ENCODE measurements around the gene PATJ.

The PATJ gene

DNA sequence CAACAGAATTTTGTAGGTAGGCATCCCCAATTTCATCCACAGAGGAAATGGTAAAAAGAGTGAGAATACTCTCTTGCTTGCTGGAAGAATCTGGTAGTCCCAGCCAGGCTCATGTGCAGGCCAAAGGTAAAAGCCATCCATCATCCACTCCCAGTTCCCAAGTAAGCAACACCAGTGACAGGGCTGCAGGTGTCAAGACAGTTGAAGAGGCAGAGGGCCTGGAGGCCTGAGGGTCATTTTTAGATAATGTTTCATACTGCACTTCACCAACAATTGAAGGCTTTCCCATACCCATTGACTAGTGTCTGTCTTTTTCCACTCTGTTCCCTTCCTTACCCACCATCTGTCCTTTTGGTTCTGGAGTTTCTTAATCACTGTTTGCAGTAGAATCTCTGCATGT is 310.7 kb downstream of the PATJ start:
- no peak for DNase-seq (ENCODE audit: low read depth in 2 of 2)

DNA sequence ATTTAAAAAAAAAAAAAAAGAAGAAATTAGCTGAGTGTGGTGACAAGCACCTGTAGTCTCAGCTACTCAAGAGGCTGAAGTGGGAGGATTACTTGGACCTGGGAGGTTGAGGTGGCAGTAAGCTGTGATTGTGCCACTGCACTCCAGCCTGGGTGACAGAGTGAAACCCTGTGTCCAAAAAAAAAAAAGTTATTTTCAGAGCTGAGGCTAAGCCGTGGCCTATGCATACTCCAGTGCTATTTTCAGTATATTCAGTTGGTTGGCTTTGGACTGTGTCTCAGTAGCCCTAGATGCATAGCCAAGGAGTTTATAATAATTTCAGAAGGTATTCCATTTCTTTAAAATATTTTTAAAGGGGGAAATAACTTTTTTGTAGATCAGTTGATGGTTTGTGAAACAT is 311.9 kb downstream of the PATJ start:
- DNase-seq (ENCODE audit: low read depth in 2 of 2), result no peak

DNA sequence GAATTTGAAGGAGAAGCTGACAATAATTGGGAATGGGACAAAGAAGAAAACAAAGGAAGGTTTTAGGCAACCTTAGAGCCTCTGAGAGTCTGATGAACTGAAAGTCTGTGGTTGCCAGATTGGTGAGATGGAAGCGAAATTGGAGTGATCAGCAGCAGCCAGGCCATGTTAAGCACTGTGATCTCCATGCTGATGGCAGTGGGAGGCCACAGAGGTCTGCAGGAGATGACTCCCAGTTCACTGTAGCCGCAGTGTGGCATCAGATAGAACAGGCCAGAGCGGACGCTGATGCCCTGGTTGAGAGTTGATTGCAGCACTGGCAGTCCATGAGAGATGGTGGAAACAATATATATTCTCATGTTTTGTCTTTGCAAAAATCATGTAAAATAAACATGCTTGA is 314.9 kb downstream of the PATJ start:
- DNase-seq (ENCODE audit: low read depth in 2 of 2), result no peak

DNA sequence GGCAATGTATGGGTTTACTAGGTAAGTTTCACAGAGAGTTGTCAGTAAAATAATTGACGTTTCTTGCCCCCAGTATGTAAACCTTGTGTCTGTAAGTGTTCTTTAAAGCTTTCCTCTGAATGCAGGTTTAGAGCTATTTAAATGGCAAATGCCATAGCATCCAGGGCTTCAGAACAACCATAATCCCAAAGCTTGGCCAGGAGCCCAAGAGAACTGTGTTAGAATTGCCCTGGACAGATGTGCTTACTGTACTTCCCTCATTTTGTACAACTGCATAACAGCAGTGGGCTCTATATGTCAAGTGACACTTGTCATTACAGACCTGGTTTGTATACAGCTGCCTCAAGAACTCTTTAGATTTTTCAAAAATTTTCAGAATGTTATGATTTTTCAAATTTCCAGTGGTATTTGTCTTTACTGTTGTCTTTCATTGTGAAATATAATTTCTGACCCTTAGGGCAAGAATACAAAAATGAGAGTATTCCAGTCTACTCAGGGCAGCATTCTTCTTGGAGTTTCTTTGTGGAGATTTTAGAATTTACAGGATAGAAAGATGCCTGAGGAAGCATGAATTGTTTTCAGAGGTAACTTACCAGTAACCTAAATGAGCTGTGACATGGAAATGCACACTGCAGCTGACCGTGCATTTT is 315.5 kb downstream of the PATJ start:
- no peak for DNase-seq (ENCODE audit: low read depth in 2 of 2)

DNA sequence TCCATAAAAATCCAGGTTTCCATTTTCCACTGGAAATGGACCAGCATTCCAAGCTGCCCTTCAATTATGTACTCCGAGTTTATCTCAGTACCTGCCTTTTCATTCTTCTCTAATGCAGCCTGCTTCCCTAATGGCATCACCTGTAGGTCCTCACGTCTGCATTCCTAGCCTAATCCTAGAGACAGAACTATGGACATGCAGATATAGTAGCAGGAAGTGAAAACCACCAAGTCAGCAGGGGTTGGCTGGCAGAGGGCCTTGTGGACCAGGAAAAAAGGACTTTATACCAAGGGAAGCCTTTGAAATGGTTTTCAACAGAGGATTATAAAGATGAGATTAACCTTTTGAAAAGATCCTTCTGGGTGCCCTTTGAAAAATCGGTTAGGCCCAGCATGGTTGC is 316.7 kb downstream of the PATJ start:
- no peak for DNase-seq (ENCODE audit: low read depth in 2 of 2)

DNA sequence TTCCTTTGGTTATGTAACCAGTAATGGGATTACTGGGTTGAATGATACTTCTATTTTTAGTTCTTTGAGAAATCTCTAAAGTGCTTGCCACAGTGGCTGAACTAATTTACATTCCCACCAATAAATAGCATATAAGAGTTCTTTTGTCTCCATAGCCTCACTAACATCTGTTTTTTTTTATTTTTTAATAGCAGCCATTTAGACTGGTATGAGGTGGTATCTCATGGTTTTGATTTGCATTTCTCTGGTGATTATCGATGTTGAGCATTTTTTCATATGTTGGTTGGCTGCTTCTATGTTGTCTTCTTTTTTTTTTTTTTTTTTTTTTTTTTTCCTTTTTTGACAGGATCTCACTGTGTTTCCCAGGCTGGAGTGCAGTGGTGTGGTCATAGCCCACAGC is 319.8 kb downstream of the PATJ start:
- no peak for DNase-seq (ENCODE audit: low read depth in 2 of 2)

DNA sequence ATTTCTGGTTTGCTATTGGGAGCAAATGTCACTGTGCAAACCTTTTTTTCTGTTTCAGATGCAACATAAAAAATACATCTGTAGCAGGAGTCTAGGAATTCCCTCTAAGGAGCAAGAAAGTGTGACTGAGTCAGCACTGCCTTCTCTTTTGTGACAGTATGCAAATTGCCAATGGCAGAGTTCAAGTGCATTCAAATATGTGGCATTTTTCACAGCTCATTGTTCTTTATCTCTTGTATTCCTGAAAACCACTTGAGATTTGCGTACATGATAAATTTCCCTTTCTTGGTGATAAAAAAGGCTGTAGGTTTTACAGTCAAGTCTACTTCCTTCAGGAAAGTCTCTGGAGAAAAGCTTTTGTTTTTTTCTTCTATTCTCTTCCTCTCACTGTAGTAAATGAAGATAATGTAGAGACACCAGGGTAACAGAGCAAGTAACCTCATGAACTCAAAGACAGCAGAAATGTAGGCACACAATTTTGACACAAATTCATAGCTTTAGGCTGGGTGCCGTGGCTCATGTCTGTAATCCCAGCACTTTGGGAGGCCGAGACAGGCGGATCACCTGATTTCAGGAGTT is 322.6 kb downstream of the PATJ start:
- DNase-seq (ENCODE audit: low read depth in 2 of 2), result no peak

DNA sequence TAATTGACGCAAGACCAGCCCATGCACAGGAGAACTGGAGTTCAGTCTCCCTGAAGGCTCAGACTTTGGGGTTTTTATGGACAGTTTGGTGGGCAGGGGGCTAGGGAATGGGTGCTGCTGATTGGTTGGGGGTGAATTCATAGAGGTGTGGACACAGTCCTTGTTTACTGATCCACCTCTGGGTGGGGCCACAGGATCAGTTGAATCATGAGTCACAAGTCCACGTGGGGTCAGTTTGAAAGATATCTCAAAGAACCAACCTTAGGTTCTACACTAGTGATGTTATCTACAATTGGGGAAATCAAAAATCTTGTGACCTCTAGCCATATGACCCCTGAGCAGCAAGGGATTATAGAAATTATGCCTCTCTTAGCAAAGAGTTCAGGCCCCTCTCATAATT is 324.4 kb downstream of the PATJ start:
- no peak for DNase-seq (ENCODE audit: low read depth in 2 of 2)

DNA sequence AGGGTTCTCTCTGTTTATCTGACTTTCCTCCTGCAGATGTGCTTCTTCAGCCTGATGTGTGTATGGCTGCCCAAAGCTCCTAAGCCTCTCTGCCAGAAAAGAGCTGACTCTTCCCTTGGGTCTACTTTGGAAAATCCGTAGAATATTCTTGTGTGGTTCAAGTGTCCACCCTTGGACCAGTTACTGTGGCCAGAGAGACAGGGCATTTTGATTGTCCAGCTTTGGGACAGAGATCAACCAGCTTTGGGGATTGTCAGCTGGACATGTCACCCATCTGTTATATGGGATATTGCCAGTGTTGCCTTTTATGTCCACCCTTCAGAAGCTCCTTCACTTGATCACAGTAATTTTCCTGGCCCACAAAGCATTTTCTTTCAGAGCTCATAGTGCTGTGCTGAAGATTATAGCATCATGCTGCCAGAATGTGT is 326.1 kb downstream of the PATJ start:
- no peak for DNase-seq (ENCODE audit: low read depth in 2 of 2)

DNA sequence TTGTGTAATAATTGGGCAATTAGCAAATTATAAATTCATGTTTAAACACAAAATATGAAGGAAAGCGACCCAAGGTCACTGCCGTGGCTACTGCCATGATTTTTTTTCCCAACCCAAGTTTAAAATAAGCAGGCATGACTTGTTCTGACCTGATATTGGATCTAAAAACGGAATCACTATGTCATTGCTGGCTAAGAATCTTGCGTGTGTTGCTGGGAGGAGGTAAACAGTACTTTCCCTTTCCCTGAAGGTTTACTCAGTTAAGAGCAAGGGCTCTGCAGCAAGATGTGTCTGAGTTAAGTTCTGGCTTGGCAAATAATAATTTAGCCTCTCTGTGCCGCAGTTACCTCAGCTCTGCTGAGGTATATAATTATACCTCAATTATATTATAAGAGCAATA is 326.7 kb downstream of the PATJ start:
- DNase-seq (ENCODE audit: low read depth in 2 of 2), result no peak

DNA sequence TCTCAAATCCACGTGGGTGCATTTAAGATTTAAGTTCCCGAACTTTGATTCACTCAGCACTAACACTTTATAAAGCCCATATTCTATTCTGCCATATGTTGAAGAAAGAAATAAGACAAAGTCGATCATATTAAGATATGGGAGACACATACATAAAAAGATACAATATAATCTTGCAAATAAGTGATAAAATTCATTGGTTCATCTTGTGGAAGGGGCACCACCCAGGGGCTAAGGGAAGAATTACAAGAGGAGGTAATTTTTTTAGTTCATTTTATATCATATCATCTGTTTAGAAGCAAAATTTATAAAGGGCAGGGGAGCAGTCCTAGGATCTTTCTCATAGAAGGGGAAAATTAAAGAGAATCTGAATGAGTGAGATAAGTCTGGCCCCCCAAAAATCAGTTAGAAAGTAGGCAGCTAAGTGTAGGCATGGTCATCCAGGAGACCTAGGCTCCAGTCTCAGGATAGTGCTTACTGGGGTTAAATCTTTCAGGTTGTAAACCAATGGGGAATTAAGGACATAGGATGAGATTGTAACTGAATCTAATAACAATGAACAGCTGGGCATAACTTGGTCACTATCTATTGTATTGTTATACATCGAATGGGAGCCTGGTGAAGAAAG is 328.2 kb downstream of the PATJ start:
- no peak for DNase-seq (ENCODE audit: low read depth in 2 of 2)

DNA sequence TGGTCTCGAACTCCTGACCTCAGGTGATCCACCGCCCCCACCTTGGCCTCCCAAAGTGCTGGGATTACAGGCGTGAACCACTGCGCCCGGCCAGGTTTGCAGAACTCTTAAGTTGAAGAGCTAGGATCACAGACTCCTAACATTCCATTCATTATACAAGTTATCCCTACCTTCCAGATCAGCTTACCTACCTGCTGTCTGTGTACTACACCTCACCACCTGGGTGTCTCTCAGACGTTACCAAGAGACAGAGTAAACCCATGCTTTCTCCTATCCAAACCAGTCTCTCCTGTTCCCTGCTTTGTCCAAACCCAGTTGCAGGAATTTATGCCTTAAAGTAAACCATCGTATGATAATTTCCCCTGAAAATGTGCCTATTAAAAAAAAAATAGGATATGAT is 329.4 kb downstream of the PATJ start:
- no peak for DNase-seq (ENCODE audit: low read depth in 2 of 2)

DNA sequence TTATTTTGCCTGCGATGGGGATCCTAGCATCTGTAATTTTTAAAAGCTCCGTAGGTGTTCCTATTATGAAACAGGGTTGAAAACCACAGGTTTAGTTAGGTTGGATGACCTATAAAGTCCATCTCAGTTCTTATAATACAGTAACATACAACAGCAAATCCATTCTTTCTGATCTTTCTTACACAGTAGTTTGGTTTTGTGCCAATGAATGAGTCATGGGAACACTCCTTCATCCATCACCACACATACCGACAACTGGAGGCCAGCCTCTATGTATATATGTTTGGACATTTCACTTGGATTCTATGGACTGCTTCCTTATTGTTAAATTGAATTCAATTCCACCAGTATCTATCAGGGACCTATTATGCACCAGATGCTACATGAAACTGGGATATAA is 334.0 kb downstream of the PATJ start:
- no peak for DNase-seq (ENCODE audit: low read depth in 2 of 2)

DNA sequence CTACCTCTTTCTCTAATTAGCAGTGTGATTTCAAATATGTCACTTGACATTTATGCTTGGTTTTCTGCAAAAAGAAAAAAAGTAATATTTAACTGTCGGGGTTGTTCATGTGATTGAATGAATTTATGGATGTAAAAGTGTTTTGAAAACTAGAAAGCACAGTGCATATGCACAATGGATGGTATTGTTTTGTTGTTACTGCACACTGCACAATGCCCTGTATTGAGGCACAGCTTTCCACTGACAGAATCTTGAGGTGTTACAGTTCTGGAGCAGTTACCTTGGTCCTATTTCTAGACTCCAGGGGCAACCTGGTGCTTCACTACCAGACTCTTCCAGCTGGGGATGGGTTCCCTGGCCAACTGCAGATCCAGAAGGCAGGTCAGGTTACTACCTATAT is 335.5 kb downstream of the PATJ start:
- DNase-seq (ENCODE audit: low read depth in 2 of 2), result no peak

DNA sequence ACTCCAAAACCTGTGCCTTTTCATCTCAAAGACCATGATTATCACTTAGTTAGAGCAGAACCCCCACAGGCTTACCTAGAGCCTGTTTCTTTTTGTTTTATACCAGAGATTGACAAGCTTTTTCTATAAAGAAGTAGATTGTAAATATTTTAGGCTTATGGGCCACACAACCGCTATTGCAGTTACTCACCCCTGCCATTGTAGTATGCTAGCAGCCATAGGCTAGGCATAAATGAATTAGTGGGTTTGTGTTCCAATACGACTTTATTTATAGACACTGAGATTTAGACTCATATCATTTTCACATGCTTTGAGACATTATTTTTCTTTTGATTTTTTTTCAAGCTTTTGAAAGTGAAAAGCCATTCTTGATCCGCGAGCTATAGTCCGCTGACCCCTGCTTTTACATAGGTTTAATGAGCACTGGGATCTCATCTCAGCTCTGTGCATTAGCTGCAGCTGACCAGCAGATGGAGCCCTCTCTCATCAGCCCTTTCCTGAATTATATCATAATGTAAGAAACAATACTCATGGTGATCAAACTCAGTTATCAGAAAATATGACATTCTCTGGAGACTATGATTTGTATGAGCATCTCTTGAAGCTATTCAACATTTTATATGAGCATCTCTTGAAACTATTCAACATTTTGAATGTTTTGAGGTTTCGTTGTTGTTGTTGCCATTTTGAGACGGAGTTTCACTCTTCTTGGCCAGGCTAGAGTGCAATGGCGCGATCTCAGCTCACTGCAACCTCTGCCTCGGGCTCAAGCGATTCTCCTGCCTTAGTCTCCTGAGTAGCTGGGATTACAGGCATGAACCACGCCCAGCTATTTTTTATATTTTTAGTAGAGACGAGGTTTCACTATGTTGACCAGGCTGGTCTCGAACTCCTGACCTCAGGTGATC is 340.4 kb downstream of the PATJ start:
- peak in 1 of 2 donors; percentile 1 for DNase-seq (ENCODE audit: low read depth in 2 of 2)

DNA sequence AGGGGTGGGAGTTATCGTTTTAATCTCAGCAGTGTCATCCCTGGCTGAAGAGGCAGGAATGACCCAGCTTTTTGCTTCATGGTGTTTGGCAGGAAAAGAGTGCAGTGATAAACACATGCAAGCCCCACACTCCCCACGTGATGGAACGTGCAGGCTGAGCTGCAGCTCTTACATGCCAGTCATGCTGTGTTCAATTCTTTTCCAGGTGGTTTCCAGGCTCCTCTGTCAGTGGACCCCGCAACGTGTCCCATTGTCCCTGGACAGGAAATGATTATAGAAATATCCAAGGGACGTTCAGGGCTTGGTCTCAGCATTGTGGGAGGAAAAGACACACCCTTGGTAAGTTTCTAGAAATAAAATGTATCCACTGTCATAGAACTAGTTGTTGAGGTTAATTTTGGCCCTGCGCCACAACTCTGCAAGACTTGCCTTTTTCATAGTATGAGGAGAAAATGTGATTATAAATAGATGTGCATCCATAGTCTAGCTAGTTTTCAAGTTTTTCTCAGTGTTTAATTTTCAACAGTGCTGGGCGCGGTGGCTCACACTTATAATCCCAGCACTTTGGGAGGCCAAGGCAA is 342.1 kb downstream of the PATJ start:
- no peak for DNase-seq (ENCODE audit: low read depth in 2 of 2)

DNA sequence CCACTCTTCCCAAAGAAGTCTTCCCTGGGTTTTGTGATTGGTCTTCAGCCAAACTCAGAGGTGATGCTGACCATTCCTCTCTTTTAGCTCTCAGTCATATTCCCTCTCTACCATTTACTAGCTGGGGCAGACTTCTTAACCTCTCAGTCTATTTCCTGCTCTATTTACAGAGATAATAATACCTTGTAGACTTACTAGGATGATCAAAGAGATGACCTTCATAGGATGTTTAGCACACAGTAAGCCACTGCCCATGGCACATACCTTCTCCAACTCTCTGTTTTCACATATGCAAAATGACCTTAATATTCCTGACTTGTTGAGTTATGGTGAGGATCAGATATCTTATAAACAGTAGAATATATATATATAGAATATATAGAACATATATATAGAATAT is 346.2 kb downstream of the PATJ start:
- no peak for DNase-seq (ENCODE audit: low read depth in 2 of 2)

DNA sequence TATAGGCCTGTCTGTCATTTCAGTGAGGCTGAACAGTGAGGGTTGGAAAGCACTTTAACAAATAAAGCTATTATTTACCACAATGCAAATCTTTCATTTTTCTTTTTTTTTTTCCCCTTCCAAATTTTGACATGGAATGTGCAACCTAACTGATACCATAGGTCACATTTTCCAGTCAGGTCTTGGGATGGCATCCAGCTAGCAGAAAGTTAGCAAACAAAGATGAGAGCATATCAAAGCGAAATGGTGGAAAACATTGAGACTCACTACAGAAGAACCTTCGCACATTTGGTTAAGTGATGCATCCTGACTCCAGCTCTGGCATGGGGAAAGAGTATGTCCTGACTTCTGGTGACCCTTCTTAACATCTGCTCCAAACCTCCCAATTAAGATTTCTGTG is 347.3 kb downstream of the PATJ start:
- no peak for DNase-seq (ENCODE audit: low read depth in 2 of 2)

DNA sequence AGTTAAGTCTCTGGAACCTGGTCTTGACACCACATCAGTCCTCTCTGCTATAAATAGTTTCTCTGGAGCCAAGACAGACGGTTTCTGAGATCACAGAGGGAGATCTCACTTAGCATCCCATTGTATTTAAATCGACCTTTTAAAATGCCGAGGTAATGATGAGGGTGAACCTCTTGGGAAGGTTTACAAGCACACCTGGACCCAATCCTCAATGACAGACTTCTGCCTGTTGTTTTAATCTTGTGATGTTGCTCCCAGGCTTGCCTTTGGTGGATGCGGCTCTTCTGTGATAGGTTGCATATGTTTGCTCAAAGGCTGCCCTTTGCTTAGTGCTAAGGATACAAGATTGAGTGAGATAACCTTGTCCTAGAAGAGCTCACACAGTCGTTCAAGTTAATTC is 347.7 kb downstream of the PATJ start:
- no peak for DNase-seq (ENCODE audit: low read depth in 2 of 2)

DNA sequence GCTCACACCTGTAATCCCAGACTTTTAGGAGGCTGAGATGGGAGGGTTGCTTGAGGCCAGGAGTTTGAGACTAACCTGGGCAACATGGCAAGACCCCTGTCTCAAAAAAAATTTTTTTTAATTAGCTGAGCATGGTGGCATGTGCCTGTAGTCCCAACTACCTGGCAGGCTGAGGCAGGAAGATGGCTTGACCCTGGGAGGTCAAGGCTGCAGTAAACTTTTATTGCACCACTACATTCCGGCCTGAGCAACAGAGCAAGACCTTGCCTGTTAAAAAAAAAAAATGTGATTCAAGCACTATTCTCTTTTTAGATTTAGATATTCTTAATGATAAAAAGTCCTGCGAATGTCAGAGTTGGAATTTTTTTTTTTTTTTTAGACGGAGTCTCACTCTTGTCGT is 349.8 kb downstream of the PATJ start:
- DNase-seq (ENCODE audit: low read depth in 2 of 2), result no peak

DNA sequence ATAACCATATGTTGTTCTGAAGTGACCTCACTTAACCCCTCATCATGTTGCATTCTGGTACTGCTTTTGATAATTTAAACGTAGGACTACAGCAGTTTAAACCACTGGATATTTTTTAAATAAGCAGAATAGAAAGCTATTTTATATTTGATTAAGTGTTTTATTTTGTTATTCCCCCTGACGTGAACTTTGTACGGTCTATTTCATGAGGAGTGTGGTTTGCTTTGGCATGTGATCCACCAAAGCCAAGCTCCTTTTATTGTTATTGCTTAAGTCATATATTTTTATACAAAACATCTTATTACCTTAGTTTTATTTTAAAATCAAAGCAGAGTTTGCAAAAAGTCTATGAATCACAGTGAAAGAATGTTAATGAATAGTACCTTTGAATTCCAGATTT is 351.0 kb downstream of the PATJ start:
- no peak for DNase-seq (ENCODE audit: low read depth in 2 of 2)

DNA sequence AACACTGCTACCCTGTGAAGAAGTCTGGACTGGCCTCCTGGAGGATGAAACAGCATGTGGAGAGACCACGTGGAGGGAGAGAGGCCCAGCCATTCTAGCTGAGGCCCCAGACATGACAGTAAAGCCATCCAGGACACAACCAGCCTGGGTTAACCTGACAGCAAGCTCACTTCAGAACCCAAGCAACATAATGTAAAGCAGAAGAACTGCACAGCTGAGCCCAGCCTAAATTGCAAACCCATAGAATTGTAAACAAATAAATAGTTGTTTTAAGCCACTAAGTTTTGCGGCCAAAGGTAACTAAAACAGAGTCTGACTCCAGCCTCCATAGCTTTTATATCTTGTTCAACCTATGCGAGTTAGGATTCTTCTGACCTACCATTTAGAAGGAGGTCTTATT is 355.2 kb downstream of the PATJ start:
- DNase-seq (ENCODE audit: low read depth in 2 of 2), result no peak
